Thyroid gland (tissue), 4 donors: Measurements from ENCODE around the gene APBB2. TPM values are rescaled to one million over a fixed set of nuclear protein-coding genes. Genes with fewer than 3 reads are reported as not detected.

Experiments
- DNase-seq, 2 donors: peaks; one replicate each; pipeline ENCODE4 v3.0.0-alpha.2; 2019
- H3K27ac ChIP-seq, 3 donors: fragments of 200-600 bp; sonication (generic); 1 replicate in 2 of 3; 2 replicates in 1 of 3; pipeline ENCODE4 v1.5.1; 2016 to 2019; ENCODE audit warnings: mild to moderate bottlenecking in 1 of 3, moderate library complexity in 1 of 3
- H3K27me3 ChIP-seq: fragments of 200-600 bp; sonication (generic); one replicate; pipeline ENCODE4 v1.5.1; 2019
- H3K36me3 ChIP-seq, 2 donors: fragments of 200-600 bp; sonication (generic); one replicate each; pipeline ENCODE4 v1.5.1; 2016 to 2019
- H3K4me1 ChIP-seq, 2 donors: fragments of 200-600 bp; sonication (generic); one replicate each; pipeline ENCODE4 v1.5.1; 2017 to 2019
- H3K4me3 ChIP-seq, 3 donors: fragments of 200-600 bp; sonication (generic); replicated peaks in 1 of 3; 1 replicate in 2 of 3; 2 replicates in 1 of 3; pipeline ENCODE4 v1.5.1; 2016; ENCODE audit warnings: mild to moderate bottlenecking in 1 of 3
- H3K9me3 ChIP-seq: fragments of 200-600 bp; sonication (generic); one replicate; pipeline ENCODE4 v1.5.1; 2017
- CTCF ChIP-seq, 6 experiments: fragments of 200-600 bp in 3 of 6; fragments of 450-650 bp in 3 of 6; sonication (generic) in 3 of 6; IDR thresholded peaks; one replicate each; pipeline ENCODE4 v1.5.1; 2016 to 2019; ENCODE audit warnings: antibody characterized with exemption in 6 of 6, mild to moderate bottlenecking in 2 of 6, inconsistent platforms in 1 of 6, moderate library complexity in 1 of 6
- POLR2A ChIP-seq, 2 donors: fragments of 450-650 bp; IDR thresholded peaks; one replicate each; pipeline ENCODE4 v1.6.1; 2017; ENCODE audit warnings: antibody characterized with exemption in 2 of 2, mild to moderate bottlenecking in 2 of 2, moderate library complexity in 1 of 2
- WGBS, 2 donors: methylation state at CpG; one replicate each; pipeline ENCODE4 v1.1.5; 2017; 5-methylcytosine and 5-hydroxymethylcytosine counted together
- intact Hi-C: fragments of 100-400 bp; cut with DNase I; formaldehyde crosslinking; loops from one replicate; pipeline ENCODE4 v1.15.1; 2023
- total RNA-seq, 4 donors: library from RNA; depleted of rRNA; stranded (reverse); fragments of >200 nt; gene quantifications; one replicate each; pipeline ENCODE4 v1.2.3, GENCODE V29; 2016

Gene APBB2
- total RNA-seq, 4 donors from 2014 or later = 174 to 253 (median 199) TPM

GRCh38 chr4:41074215-41074614, 140.1 kb downstream of the APBB2 start:
- intact Hi-C loops = no loop called here
- TF ChIP-seq POLR2A (IDR thresholded peaks at IDR 0.05) = no peak
- TF ChIP-seq CTCF (IDR thresholded peaks at IDR 0.05) = no peak
- no peaks in the 10 kb centered on the region for H3K27me3 ChIP-seq
- peak overlapping the region in 1 of 3 donors; percentile 79 for H3K27ac ChIP-seq
- peaks cover 52 to 71% of the 10 kb centered on the region in 2 donors for H3K4me1 ChIP-seq
- H3K9me3 ChIP-seq = no peaks in the 10 kb centered on the region
- DNase-seq = no peak
- H3K36me3 ChIP-seq = no peaks in the 10 kb centered on the region
- H3K4me3 ChIP-seq = no peak overlapping the region
- 83 to 85% methylated on average over 3 of the region's 3 CpGs for WGBS, 2 donors

- H3K27me3 ChIP-seq = no peaks in the 10 kb centered on the region
- no peak overlapping the region for H3K4me3 ChIP-seq
- 38 to 44% methylated on average over 7 of the region's 7 CpGs for WGBS, 2 donors
- H3K27ac ChIP-seq = peak overlapping the region; percentile 63 to 79 (median 71)
- H3K9me3 ChIP-seq = no peaks in the 10 kb centered on the region
- H3K36me3 ChIP-seq = no peaks in the 10 kb centered on the region
- peaks cover 57 to 74% of the 10 kb centered on the region in 2 donors for H3K4me1 ChIP-seq
- no peak for TF ChIP-seq POLR2A (IDR thresholded peaks at IDR 0.05)
- no peak for TF ChIP-seq CTCF (IDR thresholded peaks at IDR 0.05)
- intact Hi-C loops = no loop called here
- DNase-seq = peak; percentile 34 to 37
Observed at GRCh38 chr4:41072021-41072777, 142.1 kb downstream of the APBB2 start.

GRCh38 chr4:41070516-41071281, 143.6 kb downstream of the APBB2 start:
- no peaks in the 10 kb centered on the region for H3K36me3 ChIP-seq
- intact Hi-C loops = no loop called here
- no peak for TF ChIP-seq CTCF (IDR thresholded peaks at IDR 0.05)
- no peak for TF ChIP-seq POLR2A (IDR thresholded peaks at IDR 0.05)
- no peaks in the 10 kb centered on the region for H3K9me3 ChIP-seq
- H3K4me1 ChIP-seq = peaks cover 53 to 67% of the 10 kb centered on the region in 2 donors
- H3K4me3 ChIP-seq = no peak overlapping the region
- no peaks in the 10 kb centered on the region for H3K27me3 ChIP-seq
- DNase-seq = no peak
- 75 to 78% methylated on average over 10 of the region's 10 CpGs for WGBS, 2 donors
- H3K27ac ChIP-seq = peak overlapping the region; percentile 63 to 79 (median 71)

- DNase-seq = no peak
- WGBS, 2 donors = 96 to 100% methylated on average over 1 of the region's 1 CpG
- TF ChIP-seq POLR2A (IDR thresholded peaks at IDR 0.05) (no peak), CTCF (IDR thresholded peaks at IDR 0.05) (no peak)
- Histone ChIP-seq H3K9me3 (no peaks in the 10 kb centered on the region), H3K27ac (peak overlapping the region in 2 of 3 donors; percentile 63 to 79), H3K36me3 (no peaks in the 10 kb centered on the region), H3K4me1 (peaks cover 53 to 67% of the 10 kb centered on the region in 2 donors), H3K27me3 (no peaks in the 10 kb centered on the region), H3K4me3 (no peak overlapping the region)
- intact Hi-C loops = no loop called here
Observed at GRCh38 chr4:41069838-41070237, 144.5 kb downstream of the APBB2 start.

GRCh38 chr4:41069257-41069656, 145.1 kb downstream of the APBB2 start:
- no peak for DNase-seq
- no peaks in the 10 kb centered on the region for H3K27me3 ChIP-seq
- H3K4me1 ChIP-seq = peaks cover 53 to 73% of the 10 kb centered on the region in 2 donors
- no peaks in the 10 kb centered on the region for H3K9me3 ChIP-seq
- H3K36me3 ChIP-seq = no peaks in the 10 kb centered on the region
- WGBS, 2 donors = 49 to 53% methylated on average over 5 of the region's 5 CpGs
- TF ChIP-seq POLR2A (IDR thresholded peaks at IDR 0.05) (no peak), CTCF (IDR thresholded peaks at IDR 0.05) (no peak)
- intact Hi-C loops = no loop called here
- H3K27ac ChIP-seq = peak overlapping the region in 2 of 3 donors; percentile 42 to 63
- H3K4me3 ChIP-seq = no peak overlapping the region
